ENCODE data around the gene ARHGAP26.

ARHGAP26 gene

GRCh38 chr5:142769793-142770649, at the start of gene ARHGAP26:
Gene ARHGAP26 (plus strand): TSS chr5:142770377. CDS start chr5:142770762, 385 bp downstream.
- no peaks in the 10 kb centered on the region for H3K27me3 ChIP-seq (ENCODE audit: control insufficient read depth in 1 of 2, insufficient read depth in 2 of 2, low read length in 2 of 2)
- peak within 1 kb of the TSS; percentile 89 to 90 for H3K4me3 ChIP-seq (ENCODE audit: low read depth in 1 of 2, low read length in 2 of 2)
- H3K4me1 ChIP-seq (ENCODE audit: control insufficient read depth in 1 of 2, insufficient read depth in 2 of 2, low read length in 2 of 2): peaks cover 20 to 39% of the 10 kb centered on the region in 2 donors
- peak within 1 kb of the TSS; percentile 85 to 91 for H3K9ac ChIP-seq (ENCODE audit: low read depth in 1 of 2, low read length in 2 of 2)
- no peaks in the 10 kb centered on the region for H3K36me3 ChIP-seq (ENCODE audit: control insufficient read depth in 1 of 2, insufficient read depth in 2 of 2, low read length in 2 of 2)
- H3K27ac ChIP-seq (ENCODE audit: low read depth, low read length): peak within 1 kb of the TSS; percentile 78
- H3K9me3 ChIP-seq (ENCODE audit: control insufficient read depth in 1 of 2, low read length in 2 of 2): no peaks in the 10 kb centered on the region

GRCh38 chr5:142720641-142721271, 49.4 kb upstream of the ARHGAP26 start:
- Histone ChIP-seq H3K27me3 (ENCODE audit: control insufficient read depth in 1 of 2, insufficient read depth in 2 of 2, low read length in 2 of 2) (no peaks in the 10 kb centered on the region), H3K9me3 (ENCODE audit: control insufficient read depth in 1 of 2, low read length in 2 of 2) (no peaks in the 10 kb centered on the region), H3K4me1 (ENCODE audit: control insufficient read depth in 1 of 2, insufficient read depth in 2 of 2, low read length in 2 of 2) (peaks cover 12 to 14% of the 10 kb centered on the region in 2 donors), H3K4me3 (ENCODE audit: low read depth in 1 of 2, low read length in 2 of 2) (peak overlapping the region in 1 of 2 donors; percentile 23), H3K27ac (ENCODE audit: low read depth, low read length) (no peak overlapping the region), H3K9ac (ENCODE audit: low read depth in 1 of 2, low read length in 2 of 2) (no peak overlapping the region), H3K36me3 (ENCODE audit: control insufficient read depth in 1 of 2, insufficient read depth in 2 of 2, low read length in 2 of 2) (no peaks in the 10 kb centered on the region)

GRCh38 chr5:142722146-142722545, 48.0 kb upstream of the ARHGAP26 start:
- H3K4me1 ChIP-seq (ENCODE audit: control insufficient read depth in 1 of 2, insufficient read depth in 2 of 2, low read length in 2 of 2): peaks cover 11 to 12% of the 10 kb centered on the region in 2 donors
- no peaks in the 10 kb centered on the region for H3K9me3 ChIP-seq (ENCODE audit: control insufficient read depth in 1 of 2, low read length in 2 of 2)
- no peak overlapping the region for H3K27ac ChIP-seq (ENCODE audit: low read depth, low read length)
- no peak overlapping the region for H3K4me3 ChIP-seq (ENCODE audit: low read depth in 1 of 2, low read length in 2 of 2)
- H3K9ac ChIP-seq (ENCODE audit: low read depth in 1 of 2, low read length in 2 of 2): no peak overlapping the region
- no peaks in the 10 kb centered on the region for H3K36me3 ChIP-seq (ENCODE audit: control insufficient read depth in 1 of 2, insufficient read depth in 2 of 2, low read length in 2 of 2)
- H3K27me3 ChIP-seq (ENCODE audit: control insufficient read depth in 1 of 2, insufficient read depth in 2 of 2, low read length in 2 of 2): no peaks in the 10 kb centered on the region

GRCh38 chr5:142722896-142723295, 47.3 kb upstream of the ARHGAP26 start:
- Histone ChIP-seq H3K27ac (ENCODE audit: low read depth, low read length) (no peak overlapping the region), H3K9ac (ENCODE audit: low read depth in 1 of 2, low read length in 2 of 2) (no peak overlapping the region), H3K9me3 (ENCODE audit: control insufficient read depth in 1 of 2, low read length in 2 of 2) (no peaks in the 10 kb centered on the region), H3K4me1 (ENCODE audit: control insufficient read depth in 1 of 2, insufficient read depth in 2 of 2, low read length in 2 of 2) (peaks cover 7 to 12% of the 10 kb centered on the region in 2 donors), H3K4me3 (ENCODE audit: low read depth in 1 of 2, low read length in 2 of 2) (no peak overlapping the region), H3K27me3 (ENCODE audit: control insufficient read depth in 1 of 2, insufficient read depth in 2 of 2, low read length in 2 of 2) (no peaks in the 10 kb centered on the region), H3K36me3 (ENCODE audit: control insufficient read depth in 1 of 2, insufficient read depth in 2 of 2, low read length in 2 of 2) (no peaks in the 10 kb centered on the region)

GRCh38 chr5:142724821-142725220, 45.4 kb upstream of the ARHGAP26 start:
- no peak overlapping the region for H3K27ac ChIP-seq (ENCODE audit: low read depth, low read length)
- H3K27me3 ChIP-seq (ENCODE audit: control insufficient read depth in 1 of 2, insufficient read depth in 2 of 2, low read length in 2 of 2): no peaks in the 10 kb centered on the region
- no peak overlapping the region for H3K4me3 ChIP-seq (ENCODE audit: low read depth in 1 of 2, low read length in 2 of 2)
- no peaks in the 10 kb centered on the region for H3K9me3 ChIP-seq (ENCODE audit: control insufficient read depth in 1 of 2, low read length in 2 of 2)
- peaks cover 7 to 12% of the 10 kb centered on the region in 2 donors for H3K4me1 ChIP-seq (ENCODE audit: control insufficient read depth in 1 of 2, insufficient read depth in 2 of 2, low read length in 2 of 2)
- H3K9ac ChIP-seq (ENCODE audit: low read depth in 1 of 2, low read length in 2 of 2): no peak overlapping the region
- H3K36me3 ChIP-seq (ENCODE audit: control insufficient read depth in 1 of 2, insufficient read depth in 2 of 2, low read length in 2 of 2): no peaks in the 10 kb centered on the region

GRCh38 chr5:142725231-142726187, 44.7 kb upstream of the ARHGAP26 start:
- Histone ChIP-seq H3K36me3 (ENCODE audit: control insufficient read depth in 1 of 2, insufficient read depth in 2 of 2, low read length in 2 of 2) (no peaks in the 10 kb centered on the region), H3K27me3 (ENCODE audit: control insufficient read depth in 1 of 2, insufficient read depth in 2 of 2, low read length in 2 of 2) (no peaks in the 10 kb centered on the region), H3K27ac (ENCODE audit: low read depth, low read length) (no peak overlapping the region), H3K9me3 (ENCODE audit: control insufficient read depth in 1 of 2, low read length in 2 of 2) (no peaks in the 10 kb centered on the region), H3K9ac (ENCODE audit: low read depth in 1 of 2, low read length in 2 of 2) (no peak overlapping the region), H3K4me1 (ENCODE audit: control insufficient read depth in 1 of 2, insufficient read depth in 2 of 2, low read length in 2 of 2) (peaks cover 7 to 8% of the 10 kb centered on the region in 2 donors), H3K4me3 (ENCODE audit: low read depth in 1 of 2, low read length in 2 of 2) (no peak overlapping the region)

- Histone ChIP-seq H3K27ac (ENCODE audit: low read depth, low read length) (no peak overlapping the region), H3K4me1 (ENCODE audit: control insufficient read depth in 1 of 2, insufficient read depth in 2 of 2, low read length in 2 of 2) (peaks cover under 1 to 2% of the 10 kb centered on the region in 2 donors), H3K27me3 (ENCODE audit: control insufficient read depth in 1 of 2, insufficient read depth in 2 of 2, low read length in 2 of 2) (no peaks in the 10 kb centered on the region), H3K9me3 (ENCODE audit: control insufficient read depth in 1 of 2, low read length in 2 of 2) (no peaks in the 10 kb centered on the region), H3K4me3 (ENCODE audit: low read depth in 1 of 2, low read length in 2 of 2) (no peak overlapping the region), H3K9ac (ENCODE audit: low read depth in 1 of 2, low read length in 2 of 2) (no peak overlapping the region), H3K36me3 (ENCODE audit: control insufficient read depth in 1 of 2, insufficient read depth in 2 of 2, low read length in 2 of 2) (no peaks in the 10 kb centered on the region)
These were observed 43.9 kb upstream of the ARHGAP26 start for GRCh38 chr5:142726188-142726731.

- no peaks in the 10 kb centered on the region for H3K36me3 ChIP-seq (ENCODE audit: control insufficient read depth in 1 of 2, insufficient read depth in 2 of 2, low read length in 2 of 2)
- H3K4me1 ChIP-seq (ENCODE audit: control insufficient read depth in 1 of 2, insufficient read depth in 2 of 2, low read length in 2 of 2): no peaks in the 10 kb centered on the region
- H3K4me3 ChIP-seq (ENCODE audit: low read depth in 1 of 2, low read length in 2 of 2): no peak overlapping the region
- no peaks in the 10 kb centered on the region for H3K9me3 ChIP-seq (ENCODE audit: control insufficient read depth in 1 of 2, low read length in 2 of 2)
- no peak overlapping the region for H3K27ac ChIP-seq (ENCODE audit: low read depth, low read length)
- no peak overlapping the region for H3K9ac ChIP-seq (ENCODE audit: low read depth in 1 of 2, low read length in 2 of 2)
- no peaks in the 10 kb centered on the region for H3K27me3 ChIP-seq (ENCODE audit: control insufficient read depth in 1 of 2, insufficient read depth in 2 of 2, low read length in 2 of 2)
These were observed 42.5 kb upstream of the ARHGAP26 start for GRCh38 chr5:142727735-142728047.

GRCh38 chr5:142735323-142736246, 34.6 kb upstream of the ARHGAP26 start:
- Histone ChIP-seq H3K27ac (ENCODE audit: low read depth, low read length) (no peak overlapping the region), H3K4me1 (ENCODE audit: control insufficient read depth in 1 of 2, insufficient read depth in 2 of 2, low read length in 2 of 2) (no peaks in the 10 kb centered on the region), H3K27me3 (ENCODE audit: control insufficient read depth in 1 of 2, insufficient read depth in 2 of 2, low read length in 2 of 2) (no peaks in the 10 kb centered on the region), H3K4me3 (ENCODE audit: low read depth in 1 of 2, low read length in 2 of 2) (no peak overlapping the region), H3K36me3 (ENCODE audit: control insufficient read depth in 1 of 2, insufficient read depth in 2 of 2, low read length in 2 of 2) (no peaks in the 10 kb centered on the region), H3K9me3 (ENCODE audit: control insufficient read depth in 1 of 2, low read length in 2 of 2) (no peaks in the 10 kb centered on the region), H3K9ac (ENCODE audit: low read depth in 1 of 2, low read length in 2 of 2) (no peak overlapping the region)

Measured in duodenal mucosa (tissue), 2 donors.